ENCODE results near the gene SQSTM1. TPM values are rescaled to one million over a fixed set of nuclear protein-coding genes. Genes with fewer than 3 reads are reported as not detected.
A peak's percentile ranks its signal among the peaks of the same experiment; 100 is the strongest.

The SQSTM1 gene
- total and polyA plus RNA-seq, 9 of the 15 experiments (the other 6 are each of a cell fraction or from before 2014, with no cell fraction given) = 5.6 to 148 (median 64.0) TPM

DNA sequence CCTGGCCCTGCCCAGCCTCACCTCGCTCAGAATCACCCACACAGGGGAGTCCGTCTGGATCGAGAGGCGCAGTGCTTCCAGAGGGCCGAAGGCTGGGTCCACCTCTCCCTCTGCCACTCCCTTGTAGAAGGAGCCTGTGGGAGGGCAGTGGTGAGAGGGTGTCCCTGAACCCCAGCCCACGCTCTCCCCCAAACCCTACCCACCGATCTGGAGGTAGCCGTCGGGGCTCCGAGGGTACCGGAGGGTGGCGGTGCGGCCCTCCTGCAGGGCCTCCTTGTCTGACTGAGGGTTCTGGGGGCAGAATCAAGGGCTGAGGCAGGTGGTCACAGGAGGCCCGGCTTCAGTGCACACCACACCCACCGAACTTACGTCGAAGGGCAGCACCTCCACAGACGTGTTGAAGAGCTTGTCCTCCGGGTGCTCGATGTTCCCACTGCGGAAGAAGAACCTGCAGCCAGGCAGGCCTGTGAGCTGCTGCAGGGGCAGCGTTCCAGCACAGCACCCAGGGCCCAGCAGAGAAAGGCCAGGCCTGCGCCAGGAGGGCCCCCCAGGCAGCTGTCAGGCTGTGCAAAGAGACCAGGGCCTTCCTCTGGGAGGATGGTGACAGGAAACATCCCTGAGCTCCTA is 22.4 kb upstream of the SQSTM1 start:
- in situ Hi-C loops (cut with MboI) = no loop called here

More for the DNA sequence above, 22.4 kb upstream of the SQSTM1 start:
- BruUV-seq (replicated peaks) = no TSS peak
- DNase-seq (ENCODE audit: extremely low read depth in 1 of 4, low spot score in 3 of 4) = no peak
- peaks cover 3 to 62% of the 10 kb centered on the region in 2 experiments; a peak in 3 of 5 replicates for H3K4me1 ChIP-seq (replicated peaks in 1 of 2; ENCODE audit: control insufficient read depth in 2 of 2, insufficient read depth in 2 of 2, low read length in 2 of 2)
- no peak for ATAC-seq
- TF ChIP-seq, protein P1, sequence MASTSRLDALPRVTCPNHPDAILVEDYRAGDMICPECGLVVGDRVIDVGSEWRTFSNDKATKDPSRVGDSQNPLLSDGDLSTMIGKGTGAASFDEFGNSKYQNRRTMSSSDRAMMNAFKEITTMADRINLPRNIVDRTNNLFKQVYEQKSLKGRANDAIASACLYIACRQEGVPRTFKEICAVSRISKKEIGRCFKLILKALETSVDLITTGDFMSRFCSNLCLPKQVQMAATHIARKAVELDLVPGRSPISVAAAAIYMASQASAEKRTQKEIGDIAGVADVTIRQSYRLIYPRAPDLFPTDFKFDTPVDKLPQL (IDR thresholded peaks at IDR 0.05; ENCODE audit: extremely low read depth, insufficient read length) = no peak
- no peak for TF ChIP-seq TSC22D4 (tag; IDR thresholded peaks at IDR 0.05)
- 0 out of 2 replicates have a peak, but pooled peaks have one; percentile 11 for TF ChIP-seq RBFOX2 (IDR thresholded peaks at IDR 0.05; ENCODE audit: low read depth, low read length)
- TF ChIP-seq POLR2G (IDR thresholded peaks at IDR 0.05; ENCODE audit: low read depth, low read length) = peak; percentile 37; the same call in 1 of the 2 replicates
- FAIRE-seq = no peak
- intact Hi-C loops (cut with micrococcal nuclease) = no loop called here
- no peaks in the 10 kb centered on the region for H3K9me1 ChIP-seq (ENCODE audit: control insufficient read depth, insufficient read depth, low read length)
- no peak overlapping the region for H2AFZ ChIP-seq (ENCODE audit: low read depth, low read length)
- ChIA-PET POLR2A (interaction anchor here (0.5 to 1.8 kb wide), 3 partner anchors 9 to 29 kb away, joined by 3 to 9 read pairs (median 5); no protein-coding TSS in a partner anchor), CTCF (ENCODE audit: low intra/inter-chr PET ratio) (no interaction called here)
- no peak overlapping the region for H3K4me3 ChIP-seq
- H3K9ac ChIP-seq (ENCODE audit: insufficient read depth in 1 of 2, low read depth in 2 of 2, low read length in 2 of 2) = no peak overlapping the region; a peak in 1 of 4 replicates
- peaks cover 62% of the 10 kb centered on the region; the same call in 2 of the 3 replicates for H3K36me3 ChIP-seq (ENCODE audit: control insufficient read depth, insufficient read depth, low read length)
- peaks cover 7% of the 10 kb centered on the region; the same call in 2 of the 3 replicates for H3K79me2 ChIP-seq (ENCODE audit: control insufficient read depth, insufficient read depth, low read length)
- no peaks in the 10 kb centered on the region for H4K20me1 ChIP-seq (replicated peaks; ENCODE audit: control insufficient read depth, insufficient read depth, low read length)
- no peaks in the 10 kb centered on the region for H3K27me3 ChIP-seq (ENCODE audit: control insufficient read depth in 2 of 2, insufficient read depth in 2 of 2, low read length in 2 of 2)
- no peak overlapping the region for H3K4me2 ChIP-seq (ENCODE audit: insufficient read depth, low read length)
- WGBS (ENCODE audit: insufficient coverage, low coverage, missing lambda C conversion rate) = 97% methylated on average over 22 of the region's 23 CpGs
- no peak overlapping the region for H3K27ac ChIP-seq (ENCODE audit: extremely low read depth, low read depth, low read length)
- no peaks in the 10 kb centered on the region for H3K9me3 ChIP-seq (replicated peaks; ENCODE audit: control insufficient read depth, insufficient read depth, low read depth, low read length)

Measured in K562 (cell line).